Bronchial smooth muscle cell (primary cell): ENCODE data around the gene UBQLN1. TPM values are rescaled to one million over a fixed set of nuclear protein-coding genes. Genes with fewer than 3 reads are reported as not detected.

Experiments
- total RNA-seq: library from RNA; depleted of rRNA; stranded (reverse); fragments of >200 nt; gene quantifications from 2 replicates; pipeline ENCODE4 v1.2.1, GENCODE V29; 2014

UBQLN1 gene
- total RNA-seq, result 53.1 and 67.8 TPM in 2 replicates

GRCh38 chr9:83707768-83708514, at the start of gene UBQLN1:
TSS of gene UBQLN1 (minus strand) at chr9:83707958. CDS start at chr9:83707679, 279 bp downstream.

GRCh38 chr9:83622939-83623678, 84.6 kb downstream of the UBQLN1 start, which contains the start of gene IDNK:
TSS of gene IDNK (plus strand) at chr9:83623143. CDS start at chr9:83623172, 29 bp downstream.

Other genes with a start within 250 kb of the UBQLN1 start
- 0.26 and 0.79 TPM in 2 replicates for gene FRMD3, start 169.6 kb downstream of the UBQLN1 start, total RNA-seq
- 7.4 and 8.5 TPM in 2 replicates for gene IDNK, start 84.8 kb downstream of the UBQLN1 start, total RNA-seq
- gene GKAP1, start 109.8 kb upstream of the UBQLN1 start, total RNA-seq, result 0.43 and 0.47 TPM in 2 replicates
- gene KIF27, start 213.5 kb upstream of the UBQLN1 start, total RNA-seq, result 2.7 and 3.4 TPM in 2 replicates